ENCODE data around the gene SBNO1.
A peak's percentile ranks its signal among the peaks of the same experiment; 100 is the strongest.
"Not testable (repeated sequence)": the region's sequence is repeated elsewhere in the genome, so short reads cannot be mapped to it uniquely, and the experiment has no call there.

SBNO1 gene

GRCh38 chr12:123364532-123365024 lies at the start of gene SBNO1:
TSS of gene SBNO1 (minus strand) at chr12:123364847. CDS start at chr12:123350441, 14,406 bp downstream.
- no peak for TF ChIP-seq CTCF (IDR thresholded peaks at IDR 0.05)
- H3K9me3 Mint-ChIP-seq = no peaks in the 10 kb centered on the region
- no peaks in the 10 kb centered on the region for H3K36me3 Mint-ChIP-seq (ENCODE audit: low read depth)
- DNase-seq = peak; percentile 90
- H3K27me3 Mint-ChIP-seq (ENCODE audit: low read depth, poor library complexity) = peaks cover 2% of the 10 kb centered on the region
- peak within 1 kb of the TSS; percentile 99 for H3K27ac Mint-ChIP-seq
- H3K4me3 Mint-ChIP-seq = peak within 1 kb of the TSS; percentile 93
- peaks cover 21% of the 10 kb centered on the region for H3K4me1 Mint-ChIP-seq

GRCh38 chr12:123410041-123410412 lies 45.4 kb upstream of the SBNO1 start:
- Mint-ChIP-seq H3K4me1 (peaks cover 2% of the 10 kb centered on the region), H3K36me3 (ENCODE audit: low read depth) (peaks cover 26% of the 10 kb centered on the region), H3K9me3 (peaks cover 3% of the 10 kb centered on the region), H3K4me3 (no peak overlapping the region), H3K27ac (no peak overlapping the region), H3K27me3 (ENCODE audit: low read depth, poor library complexity) (peaks cover 2% of the 10 kb centered on the region)
- TF ChIP-seq CTCF (IDR thresholded peaks at IDR 0.05) = no peak
- DNase-seq = no peak

- H3K27ac Mint-ChIP-seq; H3K4me3 Mint-ChIP-seq; H3K27me3 Mint-ChIP-seq (ENCODE audit: low read depth, poor library complexity); H3K4me1 Mint-ChIP-seq; H3K9me3 Mint-ChIP-seq; DNase-seq: not testable (repeated sequence)
- H3K36me3 Mint-ChIP-seq (ENCODE audit: low read depth) = peaks cover 28% of the 10 kb centered on the region
Observed at GRCh38 chr12:123409284-123410040, 44.8 kb upstream of the SBNO1 start.

- H3K9me3 Mint-ChIP-seq = not testable (repeated sequence)
Observed at GRCh38 chr12:123408619-123409018, 44.0 kb upstream of the SBNO1 start.

GRCh38 chr12:123407934-123408333 lies 43.3 kb upstream of the SBNO1 start:
- H3K4me1 Mint-ChIP-seq; H3K4me3 Mint-ChIP-seq; H3K27me3 Mint-ChIP-seq (ENCODE audit: low read depth, poor library complexity); H3K9me3 Mint-ChIP-seq; DNase-seq; H3K27ac Mint-ChIP-seq: not testable (repeated sequence)
- peaks cover 34% of the 10 kb centered on the region for H3K36me3 Mint-ChIP-seq (ENCODE audit: low read depth)

More at GRCh38 chr12:123408619-123409018, 44.0 kb upstream of the SBNO1 start:
- not testable (repeated sequence) for H3K4me1 Mint-ChIP-seq; H3K27me3 Mint-ChIP-seq (ENCODE audit: low read depth, poor library complexity); DNase-seq; H3K4me3 Mint-ChIP-seq; H3K27ac Mint-ChIP-seq
- peaks cover 33% of the 10 kb centered on the region for H3K36me3 Mint-ChIP-seq (ENCODE audit: low read depth)

- not testable (repeated sequence) for H3K27me3 Mint-ChIP-seq (ENCODE audit: low read depth, poor library complexity)
Observed at GRCh38 chr12:123407269-123407668, 42.6 kb upstream of the SBNO1 start.

GRCh38 chr12:123404581-123404980 lies 39.9 kb upstream of the SBNO1 start:
- Mint-ChIP-seq H3K9me3 (no peaks in the 10 kb centered on the region), H3K27me3 (ENCODE audit: low read depth, poor library complexity) (peaks cover 2% of the 10 kb centered on the region), H3K4me3 (no peak overlapping the region), H3K27ac (no peak overlapping the region), H3K36me3 (ENCODE audit: low read depth) (peaks cover 41% of the 10 kb centered on the region), H3K4me1 (no peaks in the 10 kb centered on the region)
- no peak for DNase-seq
- TF ChIP-seq CTCF (IDR thresholded peaks at IDR 0.05) = no peak

More at GRCh38 chr12:123407269-123407668, 42.6 kb upstream of the SBNO1 start:
- Mint-ChIP-seq H3K36me3 (ENCODE audit: low read depth) (peaks cover 39% of the 10 kb centered on the region), H3K27ac (peak overlapping the region; percentile 88)
- H3K9me3 Mint-ChIP-seq, H3K4me3 Mint-ChIP-seq, DNase-seq, H3K4me1 Mint-ChIP-seq: not testable (repeated sequence)
